Endothelial cell of umbilical vein (primary cell): Measurements from ENCODE around the gene POMC. TPM values are rescaled to one million over a fixed set of nuclear protein-coding genes. Genes with fewer than 3 reads are reported as not detected.
"Not testable (repeated sequence)": the region's sequence is repeated elsewhere in the genome, so short reads cannot be mapped to it uniquely, and the experiment has no call there.

Source experiments
- BruUV-seq: library from RNA; stranded (reverse); fragments of 400-500 nt; replicated peaks from 2 replicates; lab custom pipeline; 2021; lab: Mats Ljungman, UMichigan
- CTCF ChIA-PET: fragments of 300-600, 350-600 bp; sonication (Branson Sonifier 250); formaldehyde crosslinking; loops from one replicate; lab custom pipeline; 2021; ENCODE audit warnings: antibody characterized with exemption, inconsistent platforms; lab: Charles Lee
- POLR2A ChIA-PET: fragments of 300-600, 350-600 bp; sonication (Branson Sonifier 250); formaldehyde crosslinking; loops from one replicate; lab custom pipeline; 2021; ENCODE audit warnings: antibody characterized with exemption, inconsistent platforms; lab: Charles Lee
- DNase-seq: peaks from one replicate; pipeline ENCODE4 v3.0.0-alpha.2; 2011; ENCODE audit warnings: low read depth, low spot score
- FAIRE-seq: peaks from 2 replicates; lab custom pipeline; 2011; peaks lifted over from hg19 to GRCh38; lab: Jason Lieb, UNC
- H2AFZ ChIP-seq: 2 replicates; pipeline ENCODE4 v1.6.0; 2012; ENCODE audit warnings: low read depth, low read length, control low read depth, inconsistent platforms
- H3K27ac ChIP-seq: 2 replicates; pipeline ENCODE4 v1.5.1; 2011; ENCODE audit warnings: low read depth, mild to moderate bottlenecking, control low read depth, low read length, moderate library complexity; ENCODE audit not compliant: insufficient read depth
- H3K27me3 ChIP-seq, 2 experiments: 2 replicates each; pipeline versions ENCODE4 v1.6.0 to v1.6.1; 2011; ENCODE audit warnings: low read length in 2 of 2, mixed read lengths in 1 of 2; ENCODE audit not compliant: control insufficient read depth in 2 of 2, insufficient read depth in 2 of 2
- H3K36me3 ChIP-seq, 2 experiments: 2 replicates in 1 of 2; 3 replicates in 1 of 2; pipeline ENCODE4 v1.5.1; 2011; ENCODE audit warnings: low read length in 2 of 2, mild to moderate bottlenecking in 1 of 2, moderate library complexity in 1 of 2; ENCODE audit not compliant: control insufficient read depth in 2 of 2, insufficient read depth in 2 of 2; ENCODE audit errors: extremely low read depth in 1 of 2
- H3K4me1 ChIP-seq: 3 replicates; pipeline ENCODE4 v1.5.1; 2011; ENCODE audit warnings: mild to moderate bottlenecking, low read length; ENCODE audit not compliant: control insufficient read depth, insufficient read depth; ENCODE audit errors: extremely low read depth
- H3K4me2 ChIP-seq: 2 replicates; pipeline ENCODE4 v1.6.1; 2011; ENCODE audit warnings: low read length, control low read depth, mixed read lengths; ENCODE audit not compliant: insufficient read depth
- H3K4me3 ChIP-seq, 3 experiments: fragments of 200-600 bp in 1 of 3; sonication (generic), shearing (Covaris generic) in 1 of 3; replicated peaks in 1 of 3; 2 replicates each; pipeline ENCODE4 v1.5.1; 2011 to 2016; ENCODE audit warnings: control low read depth in 3 of 3, low read length in 3 of 3, mild to moderate bottlenecking in 2 of 3, inconsistent platforms in 1 of 3, low read depth in 1 of 3, moderate library complexity in 1 of 3; ENCODE audit not compliant: insufficient read depth in 1 of 3
- H3K79me2 ChIP-seq: 2 replicates; pipeline ENCODE4 v1.6.0; 2012; ENCODE audit warnings: low read length, inconsistent platforms; ENCODE audit not compliant: control insufficient read depth, insufficient read depth
- H3K9ac ChIP-seq: replicated peaks from 2 replicates; pipeline ENCODE3; 2011; ENCODE audit warnings: low read length, control low read depth; ENCODE audit not compliant: insufficient read depth; ENCODE audit errors: extremely low read depth
- H3K9me1 ChIP-seq: replicated peaks from 3 replicates; pipeline ENCODE4 v1.6.0; 2011; ENCODE audit warnings: mild to moderate bottlenecking, low read length; ENCODE audit not compliant: control insufficient read depth, insufficient read depth; ENCODE audit errors: extremely low read depth
- H3K9me3 ChIP-seq: replicated peaks from 2 replicates; pipeline ENCODE4 v1.5.1; 2012; ENCODE audit warnings: low read length, inconsistent platforms; ENCODE audit not compliant: control insufficient read depth, insufficient read depth
- H4K20me1 ChIP-seq: replicated peaks from 2 replicates; pipeline ENCODE3; 2011; ENCODE audit warnings: mild to moderate bottlenecking, low read length; ENCODE audit not compliant: control insufficient read depth, insufficient read depth; ENCODE audit errors: extremely low read depth
- CTCF ChIP-seq, 2 donors: IDR thresholded peaks; 1 replicate in 1 of 2; 2 replicates in 1 of 2; pipeline ENCODE4 v1.5.1; 2011; ENCODE audit warnings: low read length in 2 of 2, mild to moderate bottlenecking in 2 of 2, moderate library complexity in 2 of 2, control low read depth in 1 of 2, inconsistent platforms in 1 of 2, low read depth in 1 of 2; ENCODE audit not compliant: insufficient read depth in 1 of 2; ENCODE audit errors: extremely low read depth in 1 of 2
- EZH2 ChIP-seq: IDR thresholded peaks from 2 replicates; pipeline ENCODE4 v1.6.1; 2012; ENCODE audit warnings: borderline replicate concordance, low read depth, mild to moderate bottlenecking, moderate library complexity, low read length, inconsistent platforms; ENCODE audit not compliant: severe bottlenecking
- FOS ChIP-seq: IDR thresholded peaks from 2 replicates; pipeline ENCODE4 v1.6.1; 2011; ENCODE audit warnings: mild to moderate bottlenecking, low read length, moderate library complexity, borderline replicate concordance; ENCODE audit not compliant: insufficient read depth
- GATA2 ChIP-seq: IDR thresholded peaks from 2 replicates; pipeline ENCODE4 v1.7.0; 2011; ENCODE audit warnings: low read depth, mild to moderate bottlenecking, moderate library complexity, mixed read lengths, low read length; ENCODE audit not compliant: insufficient read length, insufficient read depth
- JUN ChIP-seq: IDR thresholded peaks from 2 replicates; pipeline ENCODE4 v1.6.1; 2011; ENCODE audit warnings: borderline replicate concordance, low read depth; ENCODE audit not compliant: insufficient read length, insufficient read depth
- MAX ChIP-seq: IDR thresholded peaks from 2 replicates; pipeline ENCODE4 v1.6.1; 2011; ENCODE audit not compliant: insufficient read depth, insufficient read length
- MYC ChIP-seq: IDR thresholded peaks from one replicate; pipeline ENCODE4 v1.6.1; 2011; ENCODE audit warnings: mild to moderate bottlenecking, low read depth, low read length
- POLR2A ChIP-seq: IDR thresholded peaks from 2 replicates; pipeline ENCODE4 v1.6.1; 2012; ENCODE audit warnings: low read depth, mild to moderate bottlenecking, control low read depth, low read length
- POLR2AphosphoS5 ChIP-seq: IDR thresholded peaks from 2 replicates; pipeline ENCODE4 v1.6.1; 2012; ENCODE audit warnings: low read depth, mild to moderate bottlenecking, control low read depth, low read length, moderate library complexity; ENCODE audit not compliant: insufficient read depth
- dilution Hi-C: fragments of 300-500 bp; cut with MboI; formaldehyde crosslinking; loops from one replicate; pipeline ENCODE4 v1.15.0; 2019; ENCODE audit warnings: low sequenced_read_pairs; ENCODE audit not compliant: extremely low pct_ligation_motif_present
- intact Hi-C: fragments of 100-400 bp; cut with micrococcal nuclease; formaldehyde crosslinking; loops from one replicate; pipeline ENCODE4 v1.10.0; 2022
- polyA plus RNA-seq, 4 experiments: library from polyadenylated mRNA; depleted of rRNA in 3 of 4; stranded (reverse) in 3 of 4; unstranded in 1 of 4; fragments of >200 nt; gene quantifications; 2 replicates each; pipeline versions ENCODE4 v1.2.1 to v1.2.3, GENCODE V29; 2011 to 2012; ENCODE audit warnings: missing spikeins in 1 of 4
- total RNA-seq: library from RNA; stranded (reverse); gene quantifications from 2 replicates; pipeline ENCODE4 v1.2.3, GENCODE V29; 2021

Gene POMC
- total and polyA plus RNA-seq, 2 donors (not counting 3 experiments of a cell fraction or from before 2014, with no cell fraction given) = 2.4 to 2.7 TPM

- Histone ChIP-seq H3K79me2 (no peaks in the 10 kb centered on the region), H3K9me3 (no peaks in the 10 kb centered on the region), H3K36me3 (no peaks in the 10 kb centered on the region), H3K9me1 (no peaks in the 10 kb centered on the region), H3K27ac (no peak overlapping the region), H3K4me2 (no peak overlapping the region), H3K4me1 (no peaks in the 10 kb centered on the region), H4K20me1 (no peaks in the 10 kb centered on the region), H3K9ac (no peak overlapping the region), H3K4me3 (no peak overlapping the region), H3K27me3 (peaks cover 0 to 2% of the 10 kb centered on the region in 2 experiments), H2AFZ (no peak overlapping the region)
- ChIA-PET CTCF (interaction anchor here (1.6 to 1.8 kb wide), 2 partner anchors 11 to 176 kb away, joined by 5 to 6 read pairs; no protein-coding TSS in a partner anchor), POLR2A (no interaction called here)
- intact Hi-C loops (no loop called here), dilution Hi-C loops (no loop called here)
- no peak for DNase-seq
- no TSS peak for BruUV-seq
- TF ChIP-seq MAX (no peak), FOS (no peak), POLR2A (no peak), GATA2 (no peak), JUN (no peak), CTCF (IDR thresholded peaks at IDR 0.05; ENCODE audit: extremely low read depth in 1 of 2, insufficient read depth in 1 of 2, low read depth in 1 of 2, low read length in 2 of 2) (no peak), POLR2AphosphoS5 (no peak), EZH2 (no peak), MYC (no peak)
- no peak for FAIRE-seq
Observed at GRCh38 chr2:25151718-25152117, 16.7 kb downstream of the POMC start.

GRCh38 chr2:25150993-25151392 is 17.4 kb downstream of the POMC start:
- FAIRE-seq, H3K79me2 ChIP-seq, H3K4me2 ChIP-seq, intact Hi-C loops, POLR2A ChIA-PET, H3K9me1 ChIP-seq, H3K9ac ChIP-seq, dilution Hi-C loops, H3K4me1 ChIP-seq, BruUV-seq, H3K27me3 ChIP-seq, H3K4me3 ChIP-seq, H3K9me3 ChIP-seq, DNase-seq, H4K20me1 ChIP-seq, H3K36me3 ChIP-seq, H2AFZ ChIP-seq, H3K27ac ChIP-seq: not testable (repeated sequence)
- CTCF ChIA-PET = interaction anchor here (1.8 kb wide), 1 partner anchor 12 kb away, joined by 5 read pairs; no protein-coding TSS in a partner anchor
